ENCODE measurements around the gene CPAMD8. TPM values are rescaled to one million over a fixed set of nuclear protein-coding genes. Genes with fewer than 3 reads are reported as not detected.

Gene CPAMD8
- total and polyA plus RNA-seq, 2 donors (not counting 1 experiment from before 2014, with no cell fraction given) = 1.1 to 2.7 TPM

DNA sequence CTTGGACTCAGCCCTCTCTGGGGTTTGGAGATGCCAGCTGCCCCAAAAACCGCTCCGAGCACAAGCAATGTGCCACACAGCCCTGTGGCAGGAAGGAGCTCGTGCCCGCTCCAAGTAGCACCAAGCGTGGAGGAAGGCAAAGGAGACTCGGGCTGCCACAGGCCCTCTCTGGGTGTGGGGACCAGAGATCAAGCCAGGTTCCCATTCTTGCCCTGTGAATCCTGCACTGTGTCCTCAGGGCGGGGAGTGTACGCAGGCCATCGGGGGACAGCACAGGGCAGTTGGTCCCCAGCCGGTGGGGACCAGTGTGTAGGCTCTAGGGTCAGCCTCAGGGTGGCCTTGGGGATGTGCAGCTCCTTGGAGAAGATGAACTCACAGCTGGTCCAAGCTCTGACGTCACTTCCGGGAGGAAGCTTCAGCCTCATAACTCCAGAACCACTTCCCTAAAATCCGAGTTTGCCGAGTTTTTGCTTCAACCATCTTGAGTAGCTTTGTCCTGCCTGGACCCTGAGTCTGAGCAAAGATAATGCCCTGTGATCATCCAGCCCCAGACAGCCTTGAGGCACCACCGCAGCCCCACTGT lies 9.3 kb upstream of the CPAMD8 start:
- H3K79me2 ChIP-seq (ENCODE audit: control insufficient read depth, insufficient read depth, low read length) = no peaks in the 10 kb centered on the region
- no peak overlapping the region for H2AFZ ChIP-seq (ENCODE audit: insufficient read depth, low read depth, low read length, poor library complexity, severe bottlenecking)
- 76% methylated on average over 15 of the region's 15 CpGs for WGBS (ENCODE audit: insufficient coverage)
- Mint-ChIP-seq H3K4me3 (no peak overlapping the region), H3K9me3 (ENCODE audit: insufficient read depth) (no peaks in the 10 kb centered on the region), H3K27me3 (peaks cover 18% of the 10 kb centered on the region), H3K27ac (no peak overlapping the region), H3K4me1 (no peaks in the 10 kb centered on the region)
- no peak overlapping the region for H3K9ac ChIP-seq (ENCODE audit: low read length)
- H3K27me3 ChIP-seq (replicated peaks in 1 of 4; ENCODE audit: control extremely low read depth in 1 of 4, control insufficient read depth in 3 of 4, insufficient read depth in 4 of 4, low read length in 3 of 4) = no peaks in the 10 kb centered on the region
- H3K4me1 ChIP-seq (ENCODE audit: control insufficient read depth in 2 of 2, insufficient read depth in 2 of 2, low read length in 2 of 2) = peaks cover 0 to 3% of the 10 kb centered on the region in 2 donors
- intact Hi-C loops (cut with micrococcal nuclease) = no loop called here
- no peak overlapping the region for H3K4me2 ChIP-seq (replicated peaks; ENCODE audit: low read depth, low read length, poor library complexity, severe bottlenecking)
- peaks cover 0 to 6% (median 0%) of the 10 kb centered on the region in 3 donors for H3K9me3 ChIP-seq (ENCODE audit: control extremely low read depth in 1 of 3, control insufficient read depth in 2 of 3, insufficient read depth in 1 of 3, low read length in 2 of 3)
- H4K20me1 ChIP-seq (ENCODE audit: control insufficient read depth, insufficient read depth, low read length, poor library complexity, severe bottlenecking) = no peaks in the 10 kb centered on the region
- DNase-seq (peak; percentile 32), ATAC-seq (ENCODE audit: low read depth) (no peak)
- no peak for TF ChIP-seq EZH2 (IDR thresholded peaks at IDR 0.05; ENCODE audit: borderline replicate concordance, insufficient read depth, low read depth, low read length, poor library complexity, severe bottlenecking)
- TF ChIP-seq, protein P1, sequence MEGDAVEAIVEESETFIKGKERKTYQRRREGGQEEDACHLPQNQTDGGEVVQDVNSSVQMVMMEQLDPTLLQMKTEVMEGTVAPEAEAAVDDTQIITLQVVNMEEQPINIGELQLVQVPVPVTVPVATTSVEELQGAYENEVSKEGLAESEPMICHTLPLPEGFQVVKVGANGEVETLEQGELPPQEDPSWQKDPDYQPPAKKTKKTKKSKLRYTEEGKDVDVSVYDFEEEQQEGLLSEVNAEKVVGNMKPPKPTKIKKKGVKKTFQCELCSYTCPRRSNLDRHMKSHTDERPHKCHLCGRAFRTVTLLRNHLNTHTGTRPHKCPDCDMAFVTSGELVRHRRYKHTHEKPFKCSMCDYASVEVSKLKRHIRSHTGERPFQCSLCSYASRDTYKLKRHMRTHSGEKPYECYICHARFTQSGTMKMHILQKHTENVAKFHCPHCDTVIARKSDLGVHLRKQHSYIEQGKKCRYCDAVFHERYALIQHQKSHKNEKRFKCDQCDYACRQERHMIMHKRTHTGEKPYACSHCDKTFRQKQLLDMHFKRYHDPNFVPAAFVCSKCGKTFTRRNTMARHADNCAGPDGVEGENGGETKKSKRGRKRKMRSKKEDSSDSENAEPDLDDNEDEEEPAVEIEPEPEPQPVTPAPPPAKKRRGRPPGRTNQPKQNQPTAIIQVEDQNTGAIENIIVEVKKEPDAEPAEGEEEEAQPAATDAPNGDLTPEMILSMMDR (IDR thresholded peaks at IDR 0.05) = no peak
- POLR2A ChIA-PET = interaction anchor here (0.7 kb wide), 1 partner anchor 1561 kb away, joined by 5 read pairs; no protein-coding TSS in a partner anchor
- CTCF ChIA-PET = interaction anchor here (0.7 kb wide), 1 partner anchor 257 kb away, joined by 3 read pairs; no protein-coding TSS in a partner anchor
- no peaks in the 10 kb centered on the region for H3K36me3 ChIP-seq (replicated peaks in 1 of 2; ENCODE audit: control extremely low read depth in 1 of 2, control insufficient read depth in 1 of 2, extremely low read depth in 1 of 2, insufficient read depth in 2 of 2, low read length in 1 of 2)
- H3K27ac ChIP-seq (ENCODE audit: low read length in 2 of 2) = no peak overlapping the region
- H3K4me3 ChIP-seq (ENCODE audit: control extremely low read depth in 1 of 5, extremely low read depth in 1 of 5, insufficient read depth in 1 of 5, low read depth in 2 of 5, low read length in 4 of 5) = no peak overlapping the region

DNA sequence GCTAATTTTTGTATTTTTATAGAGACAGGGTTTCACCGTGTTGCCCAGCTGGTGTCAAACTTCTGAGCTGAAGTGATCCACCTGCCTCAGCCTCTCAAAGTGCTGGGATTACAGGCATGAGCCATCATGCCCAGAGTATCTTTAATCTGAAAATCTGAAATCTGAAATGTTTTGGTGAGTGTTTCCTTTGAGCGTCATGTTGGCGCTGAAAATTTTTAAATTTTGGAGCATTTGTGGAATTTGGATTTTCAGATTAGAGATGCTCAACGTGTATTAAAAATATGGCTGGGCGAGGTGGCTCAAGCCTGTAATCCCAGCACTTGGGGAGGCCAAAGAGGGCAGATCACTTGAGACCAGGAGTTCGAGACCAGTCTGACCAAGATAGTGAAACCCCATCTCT lies 5.1 kb upstream of the CPAMD8 start:
- Mint-ChIP-seq H3K4me3 (no peak overlapping the region), H3K27me3 (peaks cover 31% of the 10 kb centered on the region), H3K27ac (no peak overlapping the region), H3K4me1 (peaks cover 4% of the 10 kb centered on the region), H3K9me3 (ENCODE audit: insufficient read depth) (no peaks in the 10 kb centered on the region)
- Histone ChIP-seq H3K27me3 (replicated peaks in 1 of 4; ENCODE audit: control extremely low read depth in 1 of 4, control insufficient read depth in 3 of 4, insufficient read depth in 4 of 4, low read length in 3 of 4) (peaks cover 0 to 24% (median 8%) of the 10 kb centered on the region in 4 experiments), H3K27ac (ENCODE audit: low read length in 2 of 2) (no peak overlapping the region), H3K4me1 (ENCODE audit: control insufficient read depth in 2 of 2, insufficient read depth in 2 of 2, low read length in 2 of 2) (peaks cover 3% of the 10 kb centered on the region in 2 donors), H3K4me3 (ENCODE audit: control extremely low read depth in 1 of 5, extremely low read depth in 1 of 5, insufficient read depth in 1 of 5, low read depth in 2 of 5, low read length in 4 of 5) (no peak overlapping the region), H3K79me2 (ENCODE audit: control insufficient read depth, insufficient read depth, low read length) (no peaks in the 10 kb centered on the region), H3K9me3 (ENCODE audit: control extremely low read depth in 1 of 3, control insufficient read depth in 2 of 3, insufficient read depth in 1 of 3, low read length in 2 of 3) (peaks cover 0 to 10% (median 0%) of the 10 kb centered on the region in 3 donors), H2AFZ (ENCODE audit: insufficient read depth, low read depth, low read length, poor library complexity, severe bottlenecking) (no peak overlapping the region), H3K36me3 (replicated peaks in 1 of 2; ENCODE audit: control extremely low read depth in 1 of 2, control insufficient read depth in 1 of 2, extremely low read depth in 1 of 2, insufficient read depth in 2 of 2, low read length in 1 of 2) (no peaks in the 10 kb centered on the region), H3K9ac (ENCODE audit: low read length) (no peak overlapping the region), H4K20me1 (ENCODE audit: control insufficient read depth, insufficient read depth, low read length, poor library complexity, severe bottlenecking) (no peaks in the 10 kb centered on the region), H3K4me2 (replicated peaks; ENCODE audit: low read depth, low read length, poor library complexity, severe bottlenecking) (no peak overlapping the region)
- CTCF ChIA-PET = interaction anchor here (0.7 kb wide), 1 partner anchor 189 kb away, joined by 3 read pairs; no protein-coding TSS in a partner anchor
- POLR2A ChIA-PET = no interaction called here
- DNase-seq = no peak
- intact Hi-C loops (cut with micrococcal nuclease) = no loop called here
- 88% methylated on average over 5 of the region's 6 CpGs for WGBS (ENCODE audit: insufficient coverage)
- no peak for ATAC-seq (ENCODE audit: low read depth)
- no peak for TF ChIP-seq EZH2 (IDR thresholded peaks at IDR 0.05; ENCODE audit: borderline replicate concordance, insufficient read depth, low read depth, low read length, poor library complexity, severe bottlenecking)
- TF ChIP-seq, protein P1 (IDR thresholded peaks at IDR 0.05) = no peak
